Activated CD8-positive, alpha-beta memory T cell treated with anti-CD3 and anti-CD28 coated beads, Interleukin-2, amount 50 U/mL, for 24 hours (primary cell): ENCODE measurements around the gene CFAP119.

Source experiments
- DNase-seq: peaks from one replicate; pipeline ENCODE4 v3.0.0-alpha.2; 2020; ENCODE audit errors: extremely low read depth

Gene CFAP119

GRCh38 chr16:30740364-30741251, 21.3 kb downstream of the CFAP119 start:
- DNase-seq, result no peak

GRCh38 chr16:30738984-30739951, 22.6 kb downstream of the CFAP119 start:
- no peak for DNase-seq

DNA sequence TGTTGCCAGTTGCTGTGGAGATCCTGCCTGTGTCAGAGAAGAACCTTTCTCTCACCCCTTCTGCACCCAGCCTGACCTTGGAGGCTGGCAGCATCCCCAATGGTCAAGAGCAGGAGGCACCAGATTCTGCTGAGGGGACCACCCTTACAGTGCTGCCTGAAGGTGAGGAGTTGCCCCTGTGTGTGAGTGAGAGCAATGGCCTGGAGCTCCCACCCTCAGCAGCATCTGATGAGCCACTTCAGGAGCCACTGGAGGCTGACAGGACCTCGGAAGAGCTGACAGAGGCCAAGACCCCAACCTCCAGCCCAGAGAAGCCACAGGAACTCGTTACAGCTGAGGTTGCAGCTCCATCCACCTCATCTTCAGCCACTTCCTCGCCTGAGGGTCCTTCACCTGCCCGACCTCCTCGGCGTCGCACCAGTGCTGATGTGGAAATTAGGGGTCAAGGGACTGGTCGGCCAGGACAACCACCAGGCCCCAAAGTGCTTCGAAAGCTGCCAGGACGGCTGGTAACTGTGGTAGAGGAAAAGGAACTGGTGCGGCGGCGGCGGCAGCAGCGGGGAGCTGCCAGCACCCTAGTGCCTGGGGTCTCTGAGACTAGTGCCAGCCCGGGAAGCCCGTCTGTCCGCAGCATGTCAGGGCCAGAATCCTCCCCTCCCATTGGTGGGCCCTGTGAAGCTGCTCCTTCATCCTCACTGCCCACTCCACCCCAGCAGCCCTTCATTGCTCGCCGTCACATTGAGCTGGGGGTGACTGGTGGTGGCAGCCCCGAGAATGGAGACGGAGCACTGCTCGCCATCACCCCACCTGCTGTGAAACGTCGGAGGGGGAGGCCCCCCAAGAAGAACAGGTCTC, 23.8 kb downstream of the CFAP119 start:
- no peak for DNase-seq

DNA sequence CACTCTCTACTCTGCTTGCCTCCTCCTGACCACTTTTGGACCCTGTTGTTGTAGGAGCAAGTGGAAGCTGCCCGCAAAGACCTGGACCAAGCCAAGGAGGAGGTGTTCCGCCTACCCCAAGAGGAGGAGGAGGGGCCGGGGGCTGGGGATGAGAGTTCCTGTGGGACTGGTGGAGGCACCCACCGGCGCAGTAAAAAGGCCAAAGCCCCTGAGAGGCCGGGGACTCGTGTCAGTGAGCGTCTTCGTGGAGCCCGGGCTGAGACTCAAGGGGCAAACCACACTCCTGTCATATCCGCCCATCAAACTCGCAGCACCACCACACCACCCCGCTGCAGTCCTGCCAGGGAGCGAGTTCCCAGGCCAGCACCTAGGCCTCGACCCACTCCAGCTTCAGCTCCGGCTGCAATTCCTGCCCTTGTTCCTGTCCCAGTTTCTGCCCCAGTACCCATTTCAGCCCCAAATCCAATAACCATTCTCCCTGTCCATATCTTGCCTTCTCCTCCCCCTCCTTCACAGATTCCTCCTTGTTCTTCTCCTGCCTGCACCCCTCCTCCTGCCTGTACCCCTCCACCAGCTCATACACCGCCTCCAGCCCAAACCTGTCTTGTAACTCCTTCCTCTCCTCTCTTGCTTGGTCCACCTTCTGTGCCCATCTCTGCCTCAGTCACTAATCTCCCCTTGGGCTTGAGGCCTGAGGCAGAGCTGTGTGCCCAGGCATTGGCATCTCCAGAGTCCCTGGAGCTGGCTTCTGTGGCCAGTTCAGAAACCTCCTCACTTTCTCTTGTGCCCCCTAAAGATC, 24.7 kb downstream of the CFAP119 start:
- DNase-seq, result no peak

- no peak for DNase-seq
Measured at GRCh38 chr16:30731411-30731810, 30.5 kb downstream of the CFAP119 start.

DNA sequence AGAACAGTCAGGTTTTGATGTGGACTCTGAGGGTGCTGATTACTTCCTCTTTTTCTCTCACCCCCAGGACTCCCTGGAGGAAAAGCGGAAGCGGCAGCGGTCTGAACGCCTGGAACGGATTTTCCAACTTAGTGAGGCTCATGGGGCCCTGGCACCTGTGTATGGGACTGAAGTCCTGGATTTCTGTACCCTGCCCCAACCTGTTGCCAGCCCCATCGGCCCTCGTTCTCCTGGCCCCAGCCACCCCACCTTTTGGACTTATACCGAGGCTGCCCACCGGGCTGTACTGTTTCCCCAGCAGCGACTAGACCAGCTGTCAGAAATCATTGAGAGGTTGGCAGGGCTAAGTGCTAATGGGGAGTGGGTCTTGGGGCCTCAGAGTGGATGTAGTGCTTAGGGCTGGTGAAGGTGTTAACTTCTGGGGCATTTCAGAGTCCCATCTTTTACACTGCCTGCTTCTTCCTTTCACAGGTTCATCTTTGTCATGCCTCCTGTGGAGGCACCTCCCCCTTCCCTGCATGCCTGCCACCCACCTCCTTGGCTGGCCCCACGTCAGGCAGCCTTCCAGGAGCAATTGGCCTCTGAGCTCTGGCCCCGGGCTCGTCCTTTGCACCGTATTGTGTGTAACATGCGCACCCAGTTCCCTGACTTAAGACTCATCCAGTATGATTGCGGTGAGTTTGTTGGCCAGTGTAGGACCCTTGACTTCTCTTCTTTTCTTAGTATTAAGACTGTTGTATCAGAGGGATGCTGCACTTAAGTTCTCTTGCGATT, 32.8 kb downstream of the CFAP119 start:
- DNase-seq, result no peak

DNA sequence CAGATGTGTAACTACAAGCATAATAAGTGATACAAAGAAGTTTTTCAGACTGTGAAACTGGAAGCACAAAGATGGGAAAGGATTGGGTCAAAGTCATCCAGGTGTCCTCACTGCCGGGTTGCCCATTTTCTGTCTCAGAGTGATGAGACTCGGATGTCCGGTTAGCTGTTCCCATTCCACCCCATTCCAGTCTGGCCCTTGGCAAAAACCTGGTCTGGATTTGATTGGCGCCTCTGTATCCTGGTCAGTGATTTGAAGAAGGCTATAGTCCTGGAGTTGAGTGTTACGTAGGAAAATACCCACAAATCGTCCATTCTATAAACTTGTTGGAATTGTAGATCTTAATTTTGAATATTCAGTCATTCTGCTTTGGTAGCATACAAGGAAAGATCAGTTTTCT, 33.5 kb downstream of the CFAP119 start:
- DNase-seq, result no peak

DNA sequence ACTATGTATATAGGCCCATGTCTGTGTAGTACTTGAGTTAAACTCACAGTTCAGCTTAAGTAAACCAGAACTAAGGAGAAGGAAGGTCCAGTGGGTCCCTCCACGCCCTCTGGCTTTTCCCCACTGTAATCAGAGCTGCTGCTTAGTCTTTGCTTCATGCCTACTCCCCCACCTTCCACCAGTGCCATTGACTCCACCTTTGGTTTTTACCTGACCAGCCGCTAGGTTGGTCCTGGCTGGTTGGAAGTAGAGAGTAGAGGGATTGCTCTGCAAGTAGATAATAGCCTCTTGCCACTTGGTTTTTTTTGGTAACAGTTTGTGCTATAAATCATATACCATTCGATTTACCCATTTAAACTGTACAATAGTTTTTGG, 36.5 kb downstream of the CFAP119 start:
- no peak for DNase-seq

DNA sequence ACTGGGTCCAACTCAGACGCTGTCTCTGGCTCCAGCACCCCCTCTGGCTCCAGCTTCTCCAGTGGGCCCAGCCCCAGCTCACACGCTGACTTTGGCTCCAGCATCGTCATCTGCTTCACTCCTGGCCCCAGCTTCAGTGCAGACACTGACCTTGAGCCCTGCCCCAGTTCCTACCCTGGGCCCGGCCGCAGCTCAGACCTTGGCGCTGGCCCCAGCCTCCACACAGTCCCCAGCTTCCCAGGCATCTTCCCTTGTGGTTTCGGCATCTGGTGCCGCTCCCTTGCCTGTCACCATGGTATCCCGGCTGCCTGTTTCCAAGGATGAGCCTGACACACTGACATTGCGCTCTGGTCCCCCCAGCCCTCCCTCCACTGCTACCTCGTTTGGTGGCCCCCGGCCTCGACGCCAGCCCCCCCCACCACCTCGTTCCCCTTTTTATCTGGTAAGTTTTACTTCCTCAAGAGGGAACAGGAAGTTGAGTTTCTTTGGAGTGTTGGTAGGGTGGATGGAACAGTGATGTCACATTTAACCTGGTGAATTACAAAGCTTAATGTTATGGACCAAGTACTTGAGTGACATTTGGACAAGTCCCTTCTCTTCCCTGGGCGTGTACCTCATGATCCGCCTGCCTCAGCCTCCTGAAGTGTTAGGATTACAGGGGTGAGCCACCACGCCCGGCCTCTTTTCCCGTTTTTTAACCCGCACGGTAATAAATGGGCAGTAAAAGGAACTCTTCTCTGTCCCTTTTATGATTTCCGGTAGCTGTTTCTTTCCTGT, 37.0 kb downstream of the CFAP119 start:
- DNase-seq, result no peak

- no peak for DNase-seq
Measured at GRCh38 chr16:30723725-30724355, 38.0 kb downstream of the CFAP119 start.

DNA sequence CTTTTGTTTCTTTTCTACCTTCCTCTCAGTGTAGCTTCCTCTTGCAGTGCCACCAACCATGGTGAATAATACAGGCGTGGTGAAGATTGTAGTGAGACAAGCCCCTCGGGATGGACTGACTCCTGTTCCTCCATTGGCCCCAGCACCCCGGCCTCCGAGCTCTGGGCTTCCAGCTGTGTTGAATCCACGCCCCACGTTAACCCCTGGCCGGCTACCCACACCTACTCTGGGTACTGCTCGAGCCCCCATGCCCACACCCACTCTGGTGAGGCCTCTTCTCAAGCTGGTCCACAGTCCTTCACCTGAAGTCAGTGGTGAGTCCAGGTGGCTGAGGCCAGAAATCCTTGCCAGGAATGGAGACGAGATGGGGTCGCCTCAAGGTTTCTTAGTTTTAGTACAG, 38.9 kb downstream of the CFAP119 start:
- DNase-seq, result no peak

- DNase-seq, result no peak
Measured at GRCh38 chr16:30722443-30722842, 39.4 kb downstream of the CFAP119 start.

GRCh38 chr16:30721606-30722005, 40.3 kb downstream of the CFAP119 start:
- DNase-seq, result no peak

- DNase-seq, result no peak
Measured at GRCh38 chr16:30721167-30721566, 40.7 kb downstream of the CFAP119 start.

GRCh38 chr16:30720694-30721093, 41.2 kb downstream of the CFAP119 start:
- no peak for DNase-seq

GRCh38 chr16:30720086-30720485, 41.8 kb downstream of the CFAP119 start:
- no peak for DNase-seq

DNA sequence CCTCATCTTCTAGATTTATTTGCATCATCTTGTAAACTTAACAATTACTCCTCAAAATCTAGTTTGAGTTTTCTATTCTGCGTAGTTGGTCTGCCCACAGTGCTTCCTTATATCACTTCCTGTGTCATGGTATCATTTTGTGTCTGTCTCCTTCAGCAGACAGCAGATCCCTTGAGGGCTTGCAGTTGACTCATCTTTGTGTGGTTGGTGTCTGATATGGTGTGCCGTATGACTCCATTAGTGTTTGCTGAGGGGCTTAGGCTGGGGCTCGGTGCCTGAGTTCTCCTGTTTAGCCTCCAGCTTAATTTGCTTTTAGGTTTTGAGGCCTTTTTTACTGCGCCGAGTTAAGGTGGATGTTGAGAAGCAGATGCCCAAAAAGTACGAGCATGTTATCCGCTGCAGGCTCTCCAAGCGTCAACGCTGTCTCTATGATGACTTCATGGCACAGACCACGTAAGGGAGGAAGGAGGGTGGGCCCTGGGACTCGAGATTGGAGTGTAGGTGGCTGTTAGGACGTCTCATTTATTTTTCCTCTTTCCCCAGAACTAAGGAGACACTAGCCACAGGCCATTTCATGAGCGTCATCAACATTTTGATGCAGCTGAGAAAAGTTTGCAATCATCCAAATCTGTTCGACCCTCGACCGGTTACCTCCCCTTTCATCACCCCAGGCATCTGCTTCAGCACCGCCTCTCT, 46.0 kb downstream of the CFAP119 start:
- peak; percentile 28 for DNase-seq

DNA sequence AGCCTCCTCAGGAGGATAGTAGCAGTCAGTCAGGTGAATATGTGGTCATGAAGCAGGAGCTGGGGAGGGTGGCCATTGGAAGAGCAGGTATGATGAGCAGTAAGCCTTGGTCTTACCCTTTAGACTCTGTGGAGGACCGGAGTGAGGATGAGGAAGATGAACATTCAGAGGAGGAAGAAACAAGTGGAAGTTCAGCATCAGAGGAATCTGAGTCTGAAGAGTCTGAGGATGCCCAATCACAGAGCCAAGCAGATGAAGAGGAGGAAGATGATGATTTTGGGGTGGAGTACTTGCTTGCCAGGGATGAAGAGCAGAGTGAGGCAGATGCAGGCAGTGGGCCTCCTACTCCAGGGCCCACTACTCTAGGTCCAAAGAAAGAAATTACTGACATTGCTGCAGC, 50.1 kb downstream of the CFAP119 start:
- DNase-seq, result no peak
